AG04450 (cell line): ENCODE measurements around the gene PAMR1. TPM values are rescaled to one million over a fixed set of nuclear protein-coding genes. Genes with fewer than 3 reads are reported as not detected.
"Not testable (repeated sequence)": the region's sequence is repeated elsewhere in the genome, so short reads cannot be mapped to it uniquely, and the experiment has no call there.

ENCODE experiments used
- CTCF ChIA-PET: fragments of 300-600, 350-600 bp; formaldehyde crosslinking; extraction: SDS; loops from one replicate; lab custom pipeline; 2022; ENCODE audit warnings: antibody characterized with exemption, inconsistent platforms; lab: Charles Lee
- POLR2A ChIA-PET: fragments of 350-600 bp; formaldehyde crosslinking; extraction: SDS; loops from one replicate; lab custom pipeline; 2021; ENCODE audit warnings: antibody characterized with exemption, inconsistent platforms; lab: Yijun Ruan, JAX
- DNase-seq: peaks from one replicate; pipeline ENCODE4 v3.0.0-alpha.2; 2011; ENCODE audit warnings: low read depth, low spot score
- H3K27ac ChIP-seq: one replicate; pipeline ENCODE4 v1.5.1; 2012; ENCODE audit warnings: low read depth, low read length, control low read depth
- H3K27me3 ChIP-seq: one replicate; pipeline ENCODE4 v1.6.0; 2012; ENCODE audit warnings: low read length; ENCODE audit not compliant: control insufficient read depth, insufficient read depth
- H3K4me3 ChIP-seq: 2 replicates; pipeline ENCODE4 v1.5.1; 2011; ENCODE audit warnings: mild to moderate bottlenecking, low read depth, low read length, control low read depth
- H3K9me3 ChIP-seq: 2 replicates; pipeline ENCODE4 v1.5.1; 2012; ENCODE audit warnings: low read length; ENCODE audit not compliant: control insufficient read depth, insufficient read depth
- polyA plus RNA-seq: library from polyadenylated mRNA; depleted of rRNA; stranded (reverse); fragments of >200 nt; gene quantifications from 2 replicates; pipeline ENCODE4 v1.2.3, GENCODE V29; 2011
- TF ChIP-seq, protein P1 (sequence below): IDR thresholded peaks from 2 replicates; pipeline ENCODE4 v1.5.1; 2011; ENCODE audit warnings: low read depth, low read length, control low read depth, inconsistent platforms

Gene PAMR1
- polyA plus RNA-seq, 1 experiment = 215 TPM

DNA sequence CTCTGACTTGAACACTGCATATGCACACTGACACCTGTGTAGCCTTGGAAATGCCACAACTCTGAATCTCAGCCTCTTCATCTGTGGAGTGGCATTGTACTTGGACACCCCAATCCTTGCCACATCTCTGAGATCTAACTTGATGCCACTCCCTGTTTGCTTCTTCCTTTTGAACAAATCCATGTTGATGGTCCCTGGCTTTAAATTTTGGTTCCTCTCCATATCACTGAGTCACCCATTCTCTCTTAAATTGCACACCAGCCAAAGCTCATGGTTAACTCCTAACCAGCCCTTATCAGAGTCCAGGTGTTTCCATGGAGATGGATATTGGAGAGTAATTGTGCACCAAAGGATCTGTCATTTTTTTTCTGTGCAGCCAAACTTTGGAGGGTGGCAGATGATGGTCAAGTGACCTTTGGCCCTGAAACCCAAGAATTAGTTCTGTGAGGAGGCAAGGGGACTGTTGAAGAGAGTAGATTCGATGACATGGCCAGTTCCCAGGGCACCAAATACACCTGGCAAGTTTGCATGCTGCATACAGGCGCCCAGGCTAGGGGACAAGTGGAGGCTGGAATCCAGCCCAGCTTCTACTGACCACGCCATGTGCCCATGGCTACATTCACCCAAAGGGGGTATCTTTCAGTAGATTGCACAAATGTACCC, 25.1 kb upstream of the PAMR1 start:
- H3K9me3 ChIP-seq = no peaks in the 10 kb centered on the region
- TF ChIP-seq, protein P1, sequence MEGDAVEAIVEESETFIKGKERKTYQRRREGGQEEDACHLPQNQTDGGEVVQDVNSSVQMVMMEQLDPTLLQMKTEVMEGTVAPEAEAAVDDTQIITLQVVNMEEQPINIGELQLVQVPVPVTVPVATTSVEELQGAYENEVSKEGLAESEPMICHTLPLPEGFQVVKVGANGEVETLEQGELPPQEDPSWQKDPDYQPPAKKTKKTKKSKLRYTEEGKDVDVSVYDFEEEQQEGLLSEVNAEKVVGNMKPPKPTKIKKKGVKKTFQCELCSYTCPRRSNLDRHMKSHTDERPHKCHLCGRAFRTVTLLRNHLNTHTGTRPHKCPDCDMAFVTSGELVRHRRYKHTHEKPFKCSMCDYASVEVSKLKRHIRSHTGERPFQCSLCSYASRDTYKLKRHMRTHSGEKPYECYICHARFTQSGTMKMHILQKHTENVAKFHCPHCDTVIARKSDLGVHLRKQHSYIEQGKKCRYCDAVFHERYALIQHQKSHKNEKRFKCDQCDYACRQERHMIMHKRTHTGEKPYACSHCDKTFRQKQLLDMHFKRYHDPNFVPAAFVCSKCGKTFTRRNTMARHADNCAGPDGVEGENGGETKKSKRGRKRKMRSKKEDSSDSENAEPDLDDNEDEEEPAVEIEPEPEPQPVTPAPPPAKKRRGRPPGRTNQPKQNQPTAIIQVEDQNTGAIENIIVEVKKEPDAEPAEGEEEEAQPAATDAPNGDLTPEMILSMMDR = no peak
- H3K27ac ChIP-seq = peak overlapping the region; percentile 69
- H3K27me3 ChIP-seq = no peaks in the 10 kb centered on the region
- CTCF ChIA-PET = interaction anchor here (0.5 kb wide), 1 partner anchor 155 kb away, joined by 3 read pairs; no protein-coding TSS in a partner anchor
- POLR2A ChIA-PET = interaction anchor here (1.5 to 2.1 kb wide), 2 partner anchors 10 to 20 kb away, joined by 4 to 7 read pairs; no protein-coding TSS in a partner anchor
- no peak for DNase-seq
- no peak overlapping the region for H3K4me3 ChIP-seq

- H3K9me3 ChIP-seq = no peaks in the 10 kb centered on the region
- H3K4me3 ChIP-seq = no peak overlapping the region
- peak; percentile 95 for DNase-seq
- ChIA-PET POLR2A (interaction anchor here (1.2 to 2.1 kb wide), 3 partner anchors 10 to 30 kb away, joined by 4 to 7 read pairs (median 4); no protein-coding TSS in a partner anchor), CTCF (interaction anchor here (0.5 to 1.2 kb wide), 2 partner anchors 24 to 155 kb away, joined by 3 read pairs; partner anchors contain the start of gene PAMR1)
- no peaks in the 10 kb centered on the region for H3K27me3 ChIP-seq
- H3K27ac ChIP-seq = peak overlapping the region; percentile 69
- TF ChIP-seq, protein P1 = no peak
Measured at GRCh38 chr11:35549787-35550186, 24.4 kb upstream of the PAMR1 start.

DNA sequence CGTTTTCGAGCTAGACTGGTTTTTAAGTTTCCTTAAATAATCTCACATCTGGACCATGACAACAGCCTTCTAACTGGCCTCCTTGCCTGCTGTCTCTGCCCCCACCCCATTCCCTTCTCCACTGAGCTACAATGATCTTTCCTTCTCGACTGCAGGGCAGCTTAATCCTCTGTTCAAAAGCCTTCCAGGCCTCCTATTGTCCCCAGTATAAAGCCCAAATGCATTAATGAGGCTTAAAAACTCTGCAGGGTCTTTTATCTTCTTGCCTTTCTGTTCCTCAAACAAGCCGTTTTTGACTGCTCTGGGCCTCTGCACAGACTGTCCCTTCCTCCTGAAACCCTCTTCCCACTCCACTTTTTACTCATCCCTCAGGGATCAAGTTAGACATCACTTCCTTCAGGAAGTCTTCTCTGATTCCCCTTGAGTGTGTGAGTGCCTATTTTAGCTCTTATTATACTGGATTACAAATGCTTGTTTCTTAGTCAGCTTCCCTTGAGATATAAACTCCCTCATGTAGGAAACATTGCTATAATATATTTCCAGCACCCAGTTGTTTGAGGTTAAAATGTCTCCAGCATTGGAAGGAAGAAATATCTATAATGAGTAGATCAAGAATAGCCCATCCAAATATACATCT, 23.6 kb upstream of the PAMR1 start:
- ChIA-PET CTCF (interaction anchor here (1.2 kb wide), 1 partner anchor 23 kb away, joined by 3 read pairs; the partner anchor contains the start of gene PAMR1), POLR2A (interaction anchor here (0.9 to 2.1 kb wide), 4 partner anchors 9 to 30 kb away, joined by 4 to 7 read pairs (median 4); partner anchors contain the start of gene PAMR1)
- H3K4me3 ChIP-seq = no peak overlapping the region
- TF ChIP-seq, protein P1 = no peak
- H3K27me3 ChIP-seq = no peaks in the 10 kb centered on the region
- peak overlapping the region; percentile 49 for H3K27ac ChIP-seq
- no peaks in the 10 kb centered on the region for H3K9me3 ChIP-seq
- no peak for DNase-seq

DNA sequence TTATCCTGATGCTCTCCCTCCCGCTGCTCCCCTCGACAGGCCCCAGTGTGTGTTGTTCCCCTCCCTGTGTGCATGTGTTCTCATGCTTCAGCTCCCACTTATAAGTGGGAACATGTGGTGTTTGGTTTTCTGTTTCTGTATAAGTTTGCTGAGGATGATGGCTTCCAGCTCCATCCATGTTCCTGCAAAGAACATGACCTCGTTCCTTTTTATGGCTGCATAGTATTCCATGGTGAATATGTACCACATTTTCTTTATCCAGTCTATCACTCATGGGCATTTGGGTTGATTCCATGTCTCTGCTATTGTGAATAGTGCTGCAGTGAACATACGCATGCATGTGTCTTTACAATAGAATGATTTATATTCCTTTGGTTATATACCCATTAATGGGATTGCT, 22.6 kb upstream of the PAMR1 start:
- POLR2A ChIA-PET, H3K4me3 ChIP-seq, H3K27me3 ChIP-seq, DNase-seq, H3K27ac ChIP-seq, H3K9me3 ChIP-seq, CTCF ChIA-PET: not testable (repeated sequence)

DNA sequence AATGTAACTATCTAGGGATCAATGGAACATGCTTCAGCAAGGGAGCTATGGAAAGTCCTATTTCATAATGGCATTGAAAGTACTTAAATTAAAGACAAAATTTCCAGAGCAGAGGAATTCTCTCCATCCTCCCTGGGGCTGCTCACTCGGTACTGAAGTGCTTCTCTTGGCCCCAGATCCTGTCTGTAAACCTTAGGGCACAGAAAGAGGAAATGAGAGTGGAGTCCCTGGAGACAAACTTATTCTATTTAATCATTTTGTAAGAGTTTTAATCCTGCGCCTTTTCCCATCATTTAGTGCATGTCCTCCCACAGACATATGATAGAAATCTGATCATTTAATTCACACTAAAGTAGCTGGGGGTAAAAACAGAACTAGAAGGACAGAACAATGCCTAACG, 20.9 kb upstream of the PAMR1 start:
- POLR2A ChIA-PET = no interaction called here
- no peak for DNase-seq
- no peaks in the 10 kb centered on the region for H3K27me3 ChIP-seq
- TF ChIP-seq, protein P1 = no peak
- CTCF ChIA-PET = interaction anchor here (0.6 to 1.4 kb wide), 3 partner anchors 58 to 276 kb away, joined by 3 to 4 read pairs (median 4); no protein-coding TSS in a partner anchor
- no peaks in the 10 kb centered on the region for H3K9me3 ChIP-seq
- no peak overlapping the region for H3K4me3 ChIP-seq
- H3K27ac ChIP-seq = no peak overlapping the region
